ENCODE measurements around the gene ETS1. TPM values are rescaled to one million over a fixed set of nuclear protein-coding genes. Genes with fewer than 3 reads are reported as not detected.

The ETS1 gene
- total and polyA plus RNA-seq, 4 donors, result 20.7 to 154 (median 78.7) TPM

GRCh38 chr11:128618603-128619002, 31.2 kb upstream of the ETS1 start:
- H3K9ac ChIP-seq (ENCODE audit: insufficient read depth in 1 of 2, low read length in 2 of 2), result no peak overlapping the region
- no peaks in the 10 kb centered on the region for H3K27me3 ChIP-seq (ENCODE audit: control insufficient read depth in 3 of 3, insufficient read depth in 3 of 3, low read length in 2 of 3)
- TF ChIP-seq CTCF (IDR thresholded peaks at IDR 0.05; ENCODE audit: control extremely low read depth, extremely low read depth), result no peak
- no peak overlapping the region for H3K4me3 ChIP-seq
- no peaks in the 10 kb centered on the region for H3K9me3 ChIP-seq (ENCODE audit: control insufficient read depth in 4 of 4, insufficient read depth in 3 of 4, low read length in 3 of 4)
- ATAC-seq (ENCODE audit: insufficient read depth, low FRiP score) (no peak), DNase-seq (no peak)
- no peaks in the 10 kb centered on the region for H3K36me3 ChIP-seq (ENCODE audit: control insufficient read depth in 4 of 4, insufficient read depth in 4 of 4, low read length in 4 of 4)
- H3K27ac ChIP-seq (ENCODE audit: low read depth in 1 of 2, low read length in 1 of 2), result no peak overlapping the region
- 96 to 97% methylated on average over 7 of the region's 7 CpGs for WGBS, 2 donors
- peaks cover 0 to 48% (median 9%) of the 10 kb centered on the region in 5 donors for H3K4me1 ChIP-seq (ENCODE audit: control insufficient read depth in 5 of 5, insufficient read depth in 5 of 5, low read length in 5 of 5)

- Histone ChIP-seq H3K4me1 (ENCODE audit: control insufficient read depth in 5 of 5, insufficient read depth in 5 of 5, low read length in 5 of 5) (peaks cover 0 to 59% (median 13%) of the 10 kb centered on the region in 5 donors), H3K36me3 (ENCODE audit: control insufficient read depth in 4 of 4, insufficient read depth in 4 of 4, low read length in 4 of 4) (no peaks in the 10 kb centered on the region), H3K9ac (ENCODE audit: insufficient read depth in 1 of 2, low read length in 2 of 2) (no peak overlapping the region), H3K4me3 (no peak overlapping the region), H3K27me3 (ENCODE audit: control insufficient read depth in 3 of 3, insufficient read depth in 3 of 3, low read length in 2 of 3) (no peaks in the 10 kb centered on the region), H3K9me3 (ENCODE audit: control insufficient read depth in 4 of 4, insufficient read depth in 3 of 4, low read length in 3 of 4) (no peaks in the 10 kb centered on the region), H3K27ac (ENCODE audit: low read depth in 1 of 2, low read length in 1 of 2) (no peak overlapping the region)
- WGBS, 2 donors, result 63 to 74% methylated on average over 7 of the region's 7 CpGs
- DNase-seq, result peak; percentile 87 to 90 (median 88)
- TF ChIP-seq CTCF (IDR thresholded peaks at IDR 0.05; ENCODE audit: control extremely low read depth, extremely low read depth), result no peak
- ATAC-seq (ENCODE audit: insufficient read depth, low FRiP score), result no peak
Observed at GRCh38 chr11:128616161-128616560, 28.8 kb upstream of the ETS1 start.

- Histone ChIP-seq H3K4me3 (no peak overlapping the region), H3K4me1 (ENCODE audit: control insufficient read depth in 5 of 5, insufficient read depth in 5 of 5, low read length in 5 of 5) (peaks cover 0 to 59% (median 15%) of the 10 kb centered on the region in 5 donors), H3K9ac (ENCODE audit: insufficient read depth in 1 of 2, low read length in 2 of 2) (no peak overlapping the region), H3K36me3 (ENCODE audit: control insufficient read depth in 4 of 4, insufficient read depth in 4 of 4, low read length in 4 of 4) (no peaks in the 10 kb centered on the region), H3K9me3 (ENCODE audit: control insufficient read depth in 4 of 4, insufficient read depth in 3 of 4, low read length in 3 of 4) (no peaks in the 10 kb centered on the region), H3K27me3 (ENCODE audit: control insufficient read depth in 3 of 3, insufficient read depth in 3 of 3, low read length in 2 of 3) (no peaks in the 10 kb centered on the region), H3K27ac (ENCODE audit: low read depth in 1 of 2, low read length in 1 of 2) (no peak overlapping the region)
- TF ChIP-seq CTCF (IDR thresholded peaks at IDR 0.05; ENCODE audit: control extremely low read depth, extremely low read depth), result no peak
- DNase-seq, result no peak
- ATAC-seq (ENCODE audit: insufficient read depth, low FRiP score), result no peak
- 95 to 97% methylated on average over 7 of the region's 7 CpGs for WGBS, 2 donors
Observed at GRCh38 chr11:128615612-128616011, 28.3 kb upstream of the ETS1 start.

GRCh38 chr11:128615076-128615475, 27.7 kb upstream of the ETS1 start:
- Histone ChIP-seq H3K9me3 (ENCODE audit: control insufficient read depth in 4 of 4, insufficient read depth in 3 of 4, low read length in 3 of 4) (no peaks in the 10 kb centered on the region), H3K36me3 (ENCODE audit: control insufficient read depth in 4 of 4, insufficient read depth in 4 of 4, low read length in 4 of 4) (no peaks in the 10 kb centered on the region), H3K4me3 (no peak overlapping the region), H3K9ac (ENCODE audit: insufficient read depth in 1 of 2, low read length in 2 of 2) (no peak overlapping the region), H3K27me3 (ENCODE audit: control insufficient read depth in 3 of 3, insufficient read depth in 3 of 3, low read length in 2 of 3) (no peaks in the 10 kb centered on the region), H3K4me1 (ENCODE audit: control insufficient read depth in 5 of 5, insufficient read depth in 5 of 5, low read length in 5 of 5) (peaks cover 0 to 61% (median 15%) of the 10 kb centered on the region in 5 donors), H3K27ac (ENCODE audit: low read depth in 1 of 2, low read length in 1 of 2) (no peak overlapping the region)
- no peak for TF ChIP-seq CTCF (IDR thresholded peaks at IDR 0.05; ENCODE audit: control extremely low read depth, extremely low read depth)
- 77 to 81% methylated on average over 11 of the region's 11 CpGs for WGBS, 2 donors
- DNase-seq, result no peak
- ATAC-seq (ENCODE audit: insufficient read depth, low FRiP score), result no peak

All from lung (tissue), 12 donors.